Muscle of arm (tissue), 14 donors: Measurements from ENCODE around the gene DPH7. TPM values are rescaled to one million over a fixed set of nuclear protein-coding genes. Genes with fewer than 3 reads are reported as not detected.
"Not testable (repeated sequence)": the region's sequence is repeated elsewhere in the genome, so short reads cannot be mapped to it uniquely, and the experiment has no call there.

Experiments used
- DNase-seq: peaks from one replicate; pipeline ENCODE4 v3.0.0-alpha.2; 2013
- long read RNA-seq, 11 donors: transcript quantifications; one replicate each; lab custom pipeline, GENCODE V29; 2026
- polyA plus RNA-seq, 12 donors: library from polyadenylated mRNA; unstranded; fragments of 120-200 nt; gene quantifications; one replicate each; pipeline ENCODE4 v1.2.1, GENCODE V29; 2013; ENCODE audit not compliant: insufficient read length in 12 of 12

The DPH7 gene
- polyA plus RNA-seq = 10 to 100 TPM in 11 of 12 donors, not detected in 1; 19.6 to 38.7 (median 28.8) TPM
- long read RNA-seq, donor 1, partial matches to known transcripts = 0 of 2 reads
- long read RNA-seq, donor 1, other reads (novel, unspliced or antisense) = 0 of 2 reads
- long read RNA-seq, donor 2, partial matches to known transcripts = 13 of 18 reads
- long read RNA-seq, donor 2, other reads (novel, unspliced or antisense) = 0 of 18 reads
- long read RNA-seq, donor 3, partial matches to known transcripts = 0 of 1 reads
- long read RNA-seq, donor 3, other reads (novel, unspliced or antisense) = 0 of 1 reads
- long read RNA-seq, donor 4, partial matches to known transcripts = 0 of 2 reads
- long read RNA-seq, donor 4, other reads (novel, unspliced or antisense) = 0 of 2 reads
- long read RNA-seq, donor 5 = 0 reads
- long read RNA-seq, donor 6, partial matches to known transcripts = 0 of 2 reads
- long read RNA-seq, donor 6, other reads (novel, unspliced or antisense) = 0 of 2 reads
- long read RNA-seq, donor 7, partial matches to known transcripts = 0 of 2 reads
- long read RNA-seq, donor 7, other reads (novel, unspliced or antisense) = 0 of 2 reads
- long read RNA-seq, donor 8, partial matches to known transcripts = 0 of 2 reads
- long read RNA-seq, donor 8, other reads (novel, unspliced or antisense) = 0 of 2 reads
- long read RNA-seq, donor 9, partial matches to known transcripts = 0 of 4 reads
- long read RNA-seq, donor 9, other reads (novel, unspliced or antisense) = 0 of 4 reads
- long read RNA-seq, donor 10, partial matches to known transcripts = 0 of 1 reads
- long read RNA-seq, donor 10, other reads (novel, unspliced or antisense) = 0 of 1 reads
- long read RNA-seq, donor 11, partial matches to known transcripts = 0 of 3 reads
- long read RNA-seq, donor 11, other reads (novel, unspliced or antisense) = 0 of 3 reads

DNA sequence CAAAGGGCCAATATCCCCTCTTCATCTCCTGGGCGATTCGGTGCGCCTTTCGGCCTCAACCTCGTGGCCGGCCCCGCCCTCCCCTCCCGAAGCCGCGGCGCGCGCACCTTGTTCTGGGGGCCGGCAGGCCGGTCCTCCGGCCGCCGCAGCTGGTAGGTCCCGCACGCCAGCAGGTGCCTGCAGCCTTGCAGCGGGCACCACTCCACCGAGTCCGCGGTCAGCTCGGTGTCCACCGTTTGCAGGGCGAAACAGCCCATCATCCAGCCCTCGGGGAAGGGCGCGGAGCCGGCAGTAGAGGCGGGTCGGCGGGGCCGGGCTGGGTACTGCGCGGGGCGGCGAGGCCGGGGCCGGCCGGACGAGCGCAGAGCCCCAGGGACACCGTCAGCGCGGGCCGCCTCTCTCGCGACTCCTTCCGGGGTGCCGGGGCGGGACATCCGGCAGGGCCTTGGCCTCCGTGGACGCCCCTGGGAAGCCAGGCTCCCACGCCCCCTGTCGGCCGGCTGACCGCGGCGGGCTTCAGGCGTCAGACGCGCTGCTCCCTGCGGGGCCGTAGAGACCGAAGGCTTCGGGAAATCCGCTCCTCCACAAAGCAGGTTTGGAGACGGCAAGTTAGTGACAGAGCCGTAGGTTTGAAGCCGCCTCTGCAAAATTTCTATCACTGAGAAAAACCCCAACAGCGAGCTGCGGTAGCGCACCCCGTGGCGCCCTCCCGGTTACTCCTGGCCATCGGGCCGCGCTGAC is at the start of gene DPH7:
Gene DPH7, minus strand, starts transcription at position 408 of the 741 bp plus-strand sequence. Its CDS starts 148 bp downstream, at position 260.
- DNase-seq = peak; percentile 95

DNA sequence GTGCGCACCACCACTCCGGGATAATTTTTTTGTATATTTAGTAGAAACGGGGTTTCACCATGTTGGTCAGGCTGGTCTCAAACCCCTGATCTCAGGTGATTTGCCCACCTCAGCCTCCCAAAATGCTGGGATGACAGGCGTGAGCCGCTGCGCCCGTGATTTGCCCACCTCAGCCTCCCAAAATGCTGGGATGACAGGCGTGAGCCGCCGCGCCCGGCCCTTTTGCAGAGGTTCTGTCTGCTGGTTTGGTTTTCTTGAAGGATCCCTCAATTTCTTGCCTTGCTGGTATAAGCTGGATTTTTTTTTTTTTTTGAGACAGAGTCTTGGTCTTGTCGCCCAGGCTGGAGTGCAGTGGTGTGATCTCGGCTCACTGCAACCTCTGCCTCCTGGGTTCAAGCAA is 48.7 kb upstream of the DPH7 start:
- not testable (repeated sequence) for DNase-seq

DNA sequence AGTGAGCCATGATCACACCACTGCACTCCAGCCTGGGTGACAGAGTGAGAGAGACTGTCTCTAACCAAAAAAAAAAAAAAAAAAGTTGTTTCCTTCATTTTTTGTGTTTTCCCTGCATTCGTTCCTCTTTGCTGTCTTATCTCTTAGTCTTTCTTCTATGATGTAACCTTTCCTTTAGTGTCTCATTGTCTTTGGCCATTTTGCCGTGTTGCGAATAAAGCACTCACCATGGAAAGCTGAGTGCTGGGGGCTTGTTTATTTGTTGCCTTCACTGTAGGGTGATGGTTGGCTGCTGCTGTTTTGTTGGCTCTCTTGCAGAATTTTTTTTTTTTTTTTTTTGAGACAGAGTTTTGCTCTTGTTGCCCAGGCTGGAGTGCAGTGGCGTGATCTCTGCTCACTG is 47.7 kb upstream of the DPH7 start:
- DNase-seq = no peak

DNA sequence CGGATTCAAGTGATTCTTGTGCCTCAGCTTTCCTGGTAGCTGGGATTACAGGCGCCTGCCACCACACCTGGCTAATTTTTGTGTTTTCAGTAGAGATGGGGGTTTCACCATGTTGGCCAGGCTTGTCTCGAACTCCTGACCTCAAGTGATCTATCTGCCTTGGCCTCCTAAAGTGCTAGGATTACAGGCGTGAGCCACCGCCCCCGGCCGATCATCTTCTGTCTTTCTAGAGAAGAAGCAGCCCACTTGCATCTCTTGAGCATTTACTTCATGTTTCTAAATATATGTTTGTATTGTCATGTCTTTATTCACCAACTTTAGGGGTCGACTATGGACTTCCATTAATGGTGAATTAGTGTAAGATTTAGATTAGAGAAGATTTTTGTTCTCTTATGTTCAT is 43.5 kb upstream of the DPH7 start:
- not testable (repeated sequence) for DNase-seq

DNA sequence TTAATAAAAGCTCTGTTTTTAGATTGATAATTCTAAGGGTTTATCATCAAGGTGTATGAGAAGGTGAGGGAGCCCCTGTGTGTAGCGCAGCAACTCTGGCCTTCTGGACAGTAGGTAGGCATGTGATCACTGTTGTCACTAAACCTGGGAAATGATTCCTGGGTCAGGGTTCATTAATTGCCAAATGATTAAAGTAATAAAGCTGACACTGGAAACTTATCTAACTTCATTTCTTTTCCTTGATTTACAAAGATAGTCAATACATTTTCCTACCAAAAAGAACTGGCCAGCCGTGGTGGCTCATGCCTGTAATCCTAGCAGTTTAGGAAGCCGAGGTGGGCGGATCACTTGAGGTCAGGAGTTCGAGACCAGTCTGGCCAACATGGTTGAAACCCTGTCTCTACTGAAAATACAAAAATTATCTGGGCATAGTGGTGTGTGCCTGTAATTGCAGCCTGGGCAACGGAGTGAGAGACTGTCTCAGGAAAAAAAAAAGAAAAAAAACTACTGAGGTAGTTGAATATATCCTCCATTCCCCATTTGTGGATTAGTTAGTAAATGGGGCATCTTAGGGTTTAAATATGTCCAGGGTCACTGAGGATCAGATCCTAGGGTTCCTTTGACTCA is 42.5 kb upstream of the DPH7 start:
- DNase-seq = no peak

DNA sequence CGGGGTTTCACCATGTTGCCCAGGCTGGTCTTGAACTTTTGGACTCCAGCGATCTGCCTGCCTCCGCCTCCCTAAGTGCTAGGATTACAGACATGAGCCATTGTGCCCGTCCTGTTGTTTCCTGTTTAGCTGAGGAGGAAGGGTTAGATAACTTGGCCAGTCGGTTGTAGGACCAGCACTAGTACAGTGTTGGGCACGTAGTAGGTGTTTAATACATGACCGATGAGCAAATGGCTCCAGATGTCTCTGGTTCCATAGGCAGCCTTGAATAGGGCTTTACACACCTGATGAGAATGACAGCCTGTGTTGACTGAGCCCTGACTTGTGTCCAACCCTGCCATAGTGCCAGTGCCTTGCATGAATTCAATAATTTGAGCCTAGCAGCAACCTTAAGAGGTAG is 41.9 kb upstream of the DPH7 start:
- no peak for DNase-seq

DNA sequence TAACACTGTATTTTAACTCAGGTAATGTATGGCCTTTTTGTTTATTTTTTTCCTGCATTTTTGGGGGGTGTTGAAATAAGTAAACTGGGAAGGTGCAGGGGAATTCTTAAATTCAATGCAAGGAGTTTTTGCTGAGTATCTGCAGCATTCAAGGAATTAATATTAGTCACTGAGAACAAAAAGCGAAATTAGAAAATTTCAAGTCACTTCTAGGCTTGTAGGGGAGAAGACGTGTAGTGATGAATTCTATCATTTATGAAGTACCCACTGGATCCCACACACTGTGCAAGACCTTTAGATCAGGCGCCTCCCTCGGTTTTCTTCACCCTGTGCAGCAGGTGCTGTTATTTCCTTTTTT is 41.3 kb upstream of the DPH7 start:
- DNase-seq = no peak

DNA sequence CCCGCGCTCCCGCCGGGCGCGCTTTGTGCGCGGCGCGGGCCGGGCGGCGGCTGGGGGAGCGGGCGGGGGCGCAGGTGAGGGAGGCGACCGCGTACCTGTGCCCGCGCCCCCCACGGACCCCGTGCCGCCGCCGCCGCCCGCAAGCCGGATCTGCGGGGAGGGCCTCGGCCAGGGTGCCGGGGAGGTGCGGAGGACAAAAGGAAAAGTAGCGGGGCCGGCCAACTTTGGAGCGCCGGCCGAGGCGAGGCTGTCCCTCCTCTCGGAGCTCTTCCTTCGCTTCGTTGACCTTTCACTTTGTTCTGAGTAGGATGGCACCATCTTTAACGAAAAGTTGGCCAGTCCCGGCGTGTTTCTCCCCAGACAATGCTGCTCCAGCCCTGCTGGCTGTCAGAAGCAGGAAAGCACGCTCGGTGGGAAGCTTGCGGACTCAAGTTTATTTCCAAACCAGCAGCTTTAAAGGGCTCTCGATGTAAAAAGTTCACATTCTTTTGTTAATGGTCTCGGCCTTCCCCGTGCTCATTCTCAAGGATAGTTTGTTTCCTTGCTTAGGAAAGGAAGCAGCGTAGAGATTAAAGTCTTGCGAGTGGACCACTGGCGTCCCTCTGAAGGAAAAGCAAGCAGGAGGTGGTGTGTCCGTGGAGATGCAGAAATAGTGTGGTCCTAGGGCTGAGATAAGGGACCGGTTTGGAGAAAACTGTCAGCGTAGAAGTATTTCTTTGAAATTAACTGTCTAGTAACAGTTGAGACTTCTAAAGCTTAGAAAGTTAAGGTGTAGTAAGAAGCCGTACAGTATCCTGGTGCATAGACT is 40.7 kb upstream of the DPH7 start:
- no peak for DNase-seq

DNA sequence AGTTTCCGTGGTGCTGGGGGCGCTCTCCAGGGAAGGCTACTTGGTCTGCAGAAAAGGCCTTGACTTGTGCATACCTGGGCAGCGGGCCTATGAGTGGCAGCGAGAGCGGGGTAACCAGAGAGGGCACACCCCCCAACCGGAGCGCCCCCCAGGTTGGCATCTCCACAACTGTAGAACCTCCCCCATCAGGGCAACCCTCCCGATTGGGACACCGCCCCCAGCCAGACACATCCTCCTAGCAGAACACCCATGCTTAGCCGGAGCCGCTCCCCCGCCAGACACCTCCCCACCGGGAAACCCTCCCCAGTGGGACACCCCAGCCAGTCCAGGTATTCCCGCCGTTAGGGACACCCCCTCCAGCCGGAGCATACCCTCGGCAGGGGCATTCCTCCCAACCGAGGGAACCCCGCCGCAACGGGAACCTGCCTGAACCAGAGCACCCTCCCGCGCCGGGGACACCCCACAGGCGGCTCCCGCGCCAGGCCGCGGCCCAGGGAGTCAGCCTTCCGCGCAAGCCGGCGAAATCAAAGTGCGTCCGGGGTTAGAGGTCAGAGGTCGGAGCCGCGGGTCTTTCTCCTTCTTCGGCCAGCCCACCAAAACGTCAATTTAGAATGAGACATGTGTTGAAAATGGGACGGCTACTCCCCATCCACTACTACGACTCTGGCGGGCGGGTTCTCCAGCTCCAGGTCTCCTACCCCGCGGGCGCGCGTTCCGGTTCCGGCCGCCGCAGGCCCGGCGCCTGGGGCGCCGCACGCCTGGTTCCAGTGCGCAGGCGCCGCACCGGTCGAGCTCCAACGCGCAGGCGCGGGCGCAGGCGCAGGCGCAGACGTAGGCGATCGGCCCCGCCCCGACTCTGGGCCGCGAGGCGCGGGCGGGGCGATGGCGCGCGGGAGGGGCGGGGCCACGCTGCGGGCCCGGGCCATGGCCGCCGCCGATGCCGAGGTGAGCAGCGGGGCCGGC is 39.7 kb upstream of the DPH7 start, which contains the start of gene EHMT1:
Gene EHMT1, plus strand, starts transcription at position 901 of the 963 bp plus-strand sequence. Its CDS starts 24 bp downstream, at position 925.
- peak; percentile 85 for DNase-seq

DNA sequence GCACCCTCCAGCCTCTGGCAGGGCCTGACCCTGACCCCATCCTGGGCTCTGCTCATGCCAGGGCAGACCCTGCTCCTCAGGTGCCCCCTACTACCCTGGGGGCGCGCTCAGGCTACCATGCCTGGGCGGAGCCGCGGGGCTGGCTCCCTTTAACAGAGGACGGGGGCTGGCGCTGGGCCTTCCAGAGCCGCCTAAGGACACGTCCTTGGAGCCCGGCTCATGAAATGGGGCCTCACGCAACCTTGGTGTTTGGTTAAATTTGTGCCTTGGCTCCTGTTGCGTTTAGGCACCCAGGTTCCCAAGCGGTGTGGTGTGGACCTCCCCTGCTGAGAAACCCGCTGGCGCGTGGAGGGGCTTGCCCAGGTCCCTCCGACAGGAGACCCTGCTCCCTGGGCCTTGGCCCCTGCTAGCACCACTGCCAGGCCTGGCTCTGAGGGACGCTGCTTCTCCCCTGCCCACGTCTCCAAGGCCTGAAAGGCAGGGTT is 36.7 kb upstream of the DPH7 start:
- DNase-seq = no peak

DNA sequence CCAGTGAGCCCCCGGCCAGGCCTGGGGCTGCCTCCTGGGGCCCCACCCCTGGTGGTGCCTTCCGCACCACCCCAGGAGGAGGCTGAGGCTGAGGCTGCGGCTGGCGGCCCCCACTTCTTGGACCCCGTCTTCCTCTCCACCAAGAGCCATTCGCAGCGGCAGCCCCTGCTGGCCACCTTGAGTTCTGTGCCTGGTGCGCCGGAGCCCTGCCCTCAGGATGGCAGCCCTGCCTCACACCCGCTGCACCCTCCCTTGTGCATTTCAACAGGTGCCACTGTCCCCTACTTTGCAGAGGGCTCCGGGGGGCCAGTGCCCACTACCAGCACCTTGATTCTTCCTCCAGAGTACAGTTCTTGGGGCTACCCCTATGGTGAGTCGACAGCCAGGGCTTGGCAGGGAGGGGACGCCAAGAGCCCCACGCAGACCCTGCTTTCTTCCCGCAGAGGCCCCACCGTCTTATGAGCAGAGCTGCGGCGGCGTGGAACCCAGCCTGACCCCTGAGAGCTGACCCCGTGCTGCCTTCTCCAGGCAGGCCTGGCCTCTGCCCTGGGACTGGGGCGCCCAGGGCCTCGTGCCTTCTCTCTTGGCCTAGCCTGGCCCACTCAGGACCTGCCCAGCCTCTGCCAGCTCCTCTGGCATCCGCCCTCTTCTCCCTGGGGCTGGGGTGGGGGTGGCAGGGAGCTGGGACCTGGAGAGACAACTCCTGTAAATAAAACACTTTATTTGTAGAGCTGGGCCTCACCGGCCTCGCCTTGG is 36.1 kb upstream of the DPH7 start:
- no peak for DNase-seq

DNA sequence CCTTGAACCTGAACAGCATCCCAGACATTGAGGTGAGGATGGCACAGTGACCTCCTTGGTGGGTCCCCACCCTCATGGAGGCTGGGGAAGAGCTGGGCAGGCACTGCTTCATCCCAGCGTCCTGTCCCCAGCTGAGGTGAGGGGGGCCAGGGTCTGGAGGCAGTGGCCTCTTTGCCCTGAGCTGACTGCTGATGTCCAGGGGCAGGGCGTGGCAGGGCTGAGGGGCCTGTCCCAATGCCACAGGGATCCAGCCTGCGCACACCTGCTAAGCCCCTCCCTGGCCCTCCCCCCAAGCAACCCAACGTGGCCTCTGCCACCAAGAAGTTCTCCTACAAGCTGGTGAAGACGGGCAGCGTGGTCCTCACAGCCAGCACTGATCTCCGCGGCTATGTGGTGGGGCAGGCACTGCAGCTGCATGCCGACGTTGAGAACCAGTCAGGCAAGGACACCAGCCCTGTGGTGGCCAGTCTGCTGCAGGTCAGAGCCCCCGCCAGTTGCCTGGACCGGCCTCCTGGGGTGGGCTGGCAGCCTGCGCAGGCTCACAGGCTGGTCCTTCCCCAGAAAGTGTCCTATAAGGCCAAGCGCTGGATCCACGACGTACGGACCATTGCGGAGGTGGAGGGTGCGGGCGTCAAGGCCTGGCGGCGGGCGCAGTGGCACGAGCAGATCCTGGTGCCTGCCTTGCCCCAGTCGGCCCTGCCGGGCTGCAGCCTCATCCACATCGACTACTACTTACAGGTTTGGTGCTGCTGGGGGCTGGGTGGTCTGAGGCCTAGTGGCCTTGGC is 35.2 kb upstream of the DPH7 start:
- DNase-seq = no peak

DNA sequence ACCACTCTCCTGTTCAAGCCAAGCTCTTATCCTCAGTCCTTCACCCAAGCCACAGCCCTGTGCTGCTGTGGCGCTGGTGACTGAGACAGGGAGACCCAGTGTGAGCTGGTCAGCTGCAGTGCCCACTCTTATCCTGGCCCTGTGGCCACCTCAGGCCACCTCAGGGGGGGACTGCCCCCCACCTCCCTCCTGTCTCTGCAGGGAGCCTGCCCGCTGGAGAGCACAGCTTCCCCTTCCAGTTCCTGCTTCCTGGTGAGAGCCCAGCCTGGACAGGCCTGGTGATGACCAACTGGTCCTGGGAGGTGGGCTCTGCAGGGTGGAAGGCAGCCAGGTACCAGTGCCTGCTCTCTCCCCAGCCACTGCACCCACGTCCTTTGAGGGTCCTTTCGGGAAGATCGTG is 34.5 kb upstream of the DPH7 start:
- DNase-seq = no peak

DNA sequence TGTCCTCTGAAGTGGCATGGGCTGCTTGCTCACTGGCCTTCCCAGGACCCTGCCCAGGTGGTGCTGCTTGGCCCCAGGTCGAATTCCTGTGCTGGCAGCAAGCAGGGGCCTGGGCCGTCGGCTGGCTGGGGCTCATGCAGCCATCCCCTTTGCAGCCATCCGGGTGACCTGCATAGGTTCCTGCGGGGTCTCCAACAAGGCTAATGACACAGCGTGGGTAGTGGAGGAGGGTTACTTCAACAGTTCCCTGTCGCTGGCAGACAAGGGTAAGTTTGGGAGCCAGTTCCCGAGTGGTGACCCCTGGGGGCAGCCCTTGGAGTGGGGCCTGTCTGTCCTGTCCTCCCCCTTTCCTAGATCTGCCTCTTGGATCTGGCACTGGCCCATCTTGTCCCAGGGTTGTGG is 34.0 kb upstream of the DPH7 start:
- no peak for DNase-seq

DNA sequence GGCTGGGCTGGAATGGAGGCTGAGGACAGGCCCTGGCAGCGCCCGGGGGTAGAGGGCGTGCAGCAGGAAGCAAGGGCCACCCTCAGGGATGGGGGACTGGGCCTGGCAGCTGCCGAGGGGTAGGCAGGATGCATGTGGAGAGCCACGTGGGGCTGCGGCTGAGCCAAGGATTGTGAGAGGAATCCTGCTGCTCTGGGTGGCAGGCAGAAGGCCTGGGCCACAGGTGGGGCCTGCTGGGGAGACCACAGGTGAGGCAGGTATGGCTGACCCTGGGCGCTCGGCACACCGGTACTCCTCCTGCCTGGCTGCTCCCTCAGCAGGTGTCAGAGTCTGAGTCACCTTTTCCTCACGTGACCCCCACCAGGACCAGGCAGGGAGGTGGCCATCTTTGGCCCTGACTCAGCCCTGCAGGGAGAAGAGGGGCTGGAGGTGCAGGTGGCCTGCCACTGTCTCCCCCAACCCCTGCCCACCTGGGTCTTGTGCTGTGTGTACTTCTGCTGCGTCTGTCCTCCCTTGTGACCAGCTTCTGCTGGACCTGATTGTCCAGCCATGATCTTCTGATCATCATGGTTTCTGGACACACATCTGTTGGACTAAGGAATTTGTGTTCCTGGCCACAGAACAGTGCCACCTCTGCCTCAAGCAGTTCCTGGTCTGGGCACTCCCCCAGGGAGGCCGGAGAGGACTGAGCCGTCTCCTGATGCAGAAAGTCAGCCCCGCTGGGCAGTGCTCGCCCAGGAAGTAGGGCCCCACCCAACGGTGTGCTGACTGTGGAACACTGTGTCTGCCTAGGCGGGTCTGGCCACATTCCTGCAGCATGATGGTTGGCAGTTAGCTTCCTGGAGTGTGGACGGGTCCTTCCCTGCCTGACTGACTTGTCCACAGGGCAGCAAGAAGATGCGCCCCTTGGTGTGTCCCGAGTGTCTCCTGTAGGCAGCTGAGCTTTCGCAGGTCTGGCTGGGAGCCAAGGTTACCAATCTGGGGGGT is 33.2 kb upstream of the DPH7 start:
- DNase-seq = no peak

DNA sequence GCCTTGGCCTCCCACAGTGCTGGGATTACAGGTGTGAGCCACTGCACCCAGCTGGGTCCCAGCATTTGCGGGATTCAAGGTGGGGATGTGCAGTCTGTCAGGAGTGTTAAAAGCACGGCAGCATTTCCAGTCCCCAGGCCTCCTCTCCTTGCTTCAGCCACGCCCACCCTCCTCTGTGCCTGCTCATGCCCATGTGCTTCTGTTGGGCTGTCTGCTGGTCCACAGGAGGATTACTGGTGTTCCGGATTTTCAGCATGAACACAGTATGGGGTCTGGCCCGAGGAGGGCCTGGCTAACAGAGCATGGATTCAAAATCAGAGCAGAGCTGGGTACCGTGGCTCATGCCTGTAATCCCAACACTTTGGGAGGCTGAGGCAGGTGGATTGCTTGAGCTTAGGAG is 32.2 kb upstream of the DPH7 start:
- no peak for DNase-seq
